AG04450 (cell line): ENCODE measurements around the gene GRPR. TPM values are rescaled to one million over a fixed set of nuclear protein-coding genes. Genes with fewer than 3 reads are reported as not detected.
"Not testable (repeated sequence)": the region's sequence is repeated elsewhere in the genome, so short reads cannot be mapped to it uniquely, and the experiment has no call there.

Source experiments
- CTCF ChIA-PET: fragments of 300-600, 350-600 bp; formaldehyde crosslinking; extraction: SDS; loops from one replicate; lab custom pipeline; 2022; ENCODE audit warnings: antibody characterized with exemption, inconsistent platforms; lab: Charles Lee
- POLR2A ChIA-PET: fragments of 350-600 bp; formaldehyde crosslinking; extraction: SDS; loops from one replicate; lab custom pipeline; 2021; ENCODE audit warnings: antibody characterized with exemption, inconsistent platforms; lab: Yijun Ruan, JAX
- DNase-seq: peaks from one replicate; pipeline ENCODE4 v3.0.0-alpha.2; 2011; ENCODE audit warnings: low read depth, low spot score
- H3K27ac ChIP-seq: one replicate; pipeline ENCODE4 v1.5.1; 2012; ENCODE audit warnings: low read depth, low read length, control low read depth
- H3K27me3 ChIP-seq: one replicate; pipeline ENCODE4 v1.6.0; 2012; ENCODE audit warnings: low read length; ENCODE audit not compliant: control insufficient read depth, insufficient read depth
- H3K4me3 ChIP-seq: 2 replicates; pipeline ENCODE4 v1.5.1; 2011; ENCODE audit warnings: mild to moderate bottlenecking, low read depth, low read length, control low read depth
- H3K9me3 ChIP-seq: 2 replicates; pipeline ENCODE4 v1.5.1; 2012; ENCODE audit warnings: low read length; ENCODE audit not compliant: control insufficient read depth, insufficient read depth
- CTCF ChIP-seq: IDR thresholded peaks from 2 replicates; pipeline ENCODE4 v1.5.1; 2011; ENCODE audit warnings: low read depth, low read length, control low read depth, inconsistent platforms
- polyA plus RNA-seq: library from polyadenylated mRNA; depleted of rRNA; stranded (reverse); fragments of >200 nt; gene quantifications from 2 replicates; pipeline ENCODE4 v1.2.3, GENCODE V29; 2011

GRPR gene
- polyA plus RNA-seq, 1 experiment, result 1.7 TPM

- Histone ChIP-seq H3K27me3 (no peaks in the 10 kb centered on the region), H3K9me3 (no peaks in the 10 kb centered on the region), H3K4me3 (no peak overlapping the region), H3K27ac (no peak overlapping the region)
- ChIA-PET POLR2A (no interaction called here), CTCF (no interaction called here)
- TF ChIP-seq CTCF, result no peak
- no peak for DNase-seq
Observed at GRCh38 chrX:16145656-16146055, 22.3 kb downstream of the GRPR start.

GRCh38 chrX:16148896-16149295 is 25.5 kb downstream of the GRPR start:
- Histone ChIP-seq H3K27ac (no peak overlapping the region), H3K27me3 (no peaks in the 10 kb centered on the region), H3K4me3 (no peak overlapping the region), H3K9me3 (no peaks in the 10 kb centered on the region)
- ChIA-PET CTCF (interaction anchor here (1.2 kb wide), 1 partner anchor 26 kb away, joined by 3 read pairs; no protein-coding TSS in a partner anchor), POLR2A (no interaction called here)
- no peak for DNase-seq
- TF ChIP-seq CTCF, result no peak

GRCh38 chrX:16155581-16156096 is 32.3 kb downstream of the GRPR start:
- no peaks in the 10 kb centered on the region for H3K27me3 ChIP-seq
- POLR2A ChIA-PET, result no interaction called here
- no peak overlapping the region for H3K4me3 ChIP-seq
- CTCF ChIA-PET, result interaction anchor here (1.3 kb wide), 1 partner anchor 33 kb away, joined by 5 read pairs; the partner anchor contains the start of gene GRPR
- DNase-seq, result no peak
- no peaks in the 10 kb centered on the region for H3K9me3 ChIP-seq
- no peak overlapping the region for H3K27ac ChIP-seq
- no peak for TF ChIP-seq CTCF

GRCh38 chrX:16156692-16157331 is 33.4 kb downstream of the GRPR start:
- Histone ChIP-seq H3K27me3 (no peaks in the 10 kb centered on the region), H3K4me3 (no peak overlapping the region), H3K9me3 (no peaks in the 10 kb centered on the region), H3K27ac (no peak overlapping the region)
- TF ChIP-seq CTCF, result no peak
- ChIA-PET CTCF (interaction anchor here (0.6 to 1.3 kb wide), 2 partner anchors 34 to 185 kb away, joined by 5 read pairs; partner anchors contain the start of gene GRPR), POLR2A (no interaction called here)
- DNase-seq, result no peak

GRCh38 chrX:16160729-16161128 is 37.4 kb downstream of the GRPR start:
- H3K27ac ChIP-seq, result peak overlapping the region; percentile 78
- TF ChIP-seq CTCF, result no peak
- no peaks in the 10 kb centered on the region for H3K9me3 ChIP-seq
- ChIA-PET POLR2A (interaction anchor here (0.5 kb wide), 1 partner anchor 405 kb away, joined by 3 read pairs; no protein-coding TSS in a partner anchor), CTCF (no interaction called here)
- H3K27me3 ChIP-seq, result no peaks in the 10 kb centered on the region
- no peak overlapping the region for H3K4me3 ChIP-seq
- DNase-seq, result peak; percentile 36

GRCh38 chrX:16161173-16161572 is 37.8 kb downstream of the GRPR start:
- peak overlapping the region; percentile 78 for H3K27ac ChIP-seq
- POLR2A ChIA-PET, result interaction anchor here (0.5 kb wide), 1 partner anchor 405 kb away, joined by 3 read pairs; no protein-coding TSS in a partner anchor
- H3K27me3 ChIP-seq, CTCF ChIA-PET, DNase-seq, H3K4me3 ChIP-seq, H3K9me3 ChIP-seq: not testable (repeated sequence)
